GM19238 (cell line): ENCODE data around the gene LMAN1.

Source experiments
- DNase-seq: peaks from one replicate; pipeline ENCODE4 v3.0.0; 2011; ENCODE audit warnings: low spot score; ENCODE audit not compliant: insufficient read length

LMAN1 gene

GRCh38 chr18:59358712-59359575 lies at the start of gene LMAN1:
Gene LMAN1, minus strand, starts transcription at chr18:59359265. Its CDS starts 21 bp downstream, at chr18:59359244.
- peak; percentile 91 for DNase-seq

GRCh38 chr18:59402432-59403090 lies 43.5 kb upstream of the LMAN1 start:
- peak; percentile 68 for DNase-seq

- no peak for DNase-seq
These were observed 41.3 kb upstream of the LMAN1 start for GRCh38 chr18:59400407-59400806.

- no peak for DNase-seq
These were observed 36.4 kb upstream of the LMAN1 start for GRCh38 chr18:59395226-59396175.

- no peak for DNase-seq
These were observed 34.3 kb upstream of the LMAN1 start for GRCh38 chr18:59393381-59393780.

- no peak for DNase-seq
These were observed 29.8 kb upstream of the LMAN1 start for GRCh38 chr18:59388817-59389216.

GRCh38 chr18:59387687-59388565 lies 28.9 kb upstream of the LMAN1 start:
- no peak for DNase-seq

- DNase-seq = no peak
These were observed 28.0 kb upstream of the LMAN1 start for GRCh38 chr18:59386909-59387686.

GRCh38 chr18:59385191-59385590 lies 26.1 kb upstream of the LMAN1 start:
- DNase-seq = no peak

GRCh38 chr18:59383851-59384250 lies 24.8 kb upstream of the LMAN1 start:
- no peak for DNase-seq

- DNase-seq = no peak
These were observed 23.3 kb upstream of the LMAN1 start for GRCh38 chr18:59382383-59382782.

- no peak for DNase-seq
These were observed 22.9 kb upstream of the LMAN1 start for GRCh38 chr18:59381949-59382348.

GRCh38 chr18:59380706-59381105 lies 21.6 kb upstream of the LMAN1 start:
- no peak for DNase-seq

GRCh38 chr18:59379772-59380522 lies 20.9 kb upstream of the LMAN1 start:
- no peak for DNase-seq

- DNase-seq = no peak
These were observed 18.7 kb upstream of the LMAN1 start for GRCh38 chr18:59377613-59378337.

GRCh38 chr18:59376351-59376935 lies 17.4 kb upstream of the LMAN1 start:
- no peak for DNase-seq

- DNase-seq = no peak
These were observed 15.1 kb upstream of the LMAN1 start for GRCh38 chr18:59374128-59374527.

- DNase-seq = no peak
These were observed 13.9 kb upstream of the LMAN1 start for GRCh38 chr18:59372975-59373374.
